SK-N-SH (cell line): Measurements from ENCODE around the gene ITGAV. TPM values are rescaled to one million over a fixed set of nuclear protein-coding genes. Genes with fewer than 3 reads are reported as not detected.

ENCODE experiments used
- CTCF ChIA-PET: fragments of 300-600, 350-600 bp; formaldehyde crosslinking; extraction: SDS; loops from one replicate; lab custom pipeline; 2021; lab: Yijun Ruan, JAX
- POLR2A ChIA-PET: fragments of 350-600 bp; sonication (Branson Sonifier 250); formaldehyde crosslinking; extraction: SDS; loops from one replicate; lab custom pipeline; 2020; ENCODE audit warnings: antibody characterized with exemption, inconsistent platforms; lab: Yijun Ruan, JAX
- DNase-seq: peaks from one replicate; pipeline ENCODE4 v3.0.0; 2012
- H2AFZ ChIP-seq: fragments of 200-600 bp; sonication (generic); 2 replicates; pipeline ENCODE4 v1.8.1; 2016; ENCODE audit warnings: antibody characterized with exemption, mild to moderate bottlenecking, low read depth
- H3F3A ChIP-seq: fragments of 200-600 bp; sonication (generic); replicated peaks from 2 replicates; pipeline ENCODE3; 2016; ENCODE audit warnings: antibody characterized with exemption, mild to moderate bottlenecking; ENCODE audit not compliant: insufficient read depth
- H3K27ac ChIP-seq, 2 experiments: fragments of 200-500 bp in 1 of 2; fragments of 200-600 bp in 1 of 2; sonication (Bioruptor generic) in 1 of 2; sonication (generic), shearing (Covaris generic) in 1 of 2; 2 replicates each; pipeline versions ENCODE4 v1.5.1 to v1.6.1; 2014 to 2016; ENCODE audit warnings: low read depth in 2 of 2, inconsistent platforms in 1 of 2, low read length in 1 of 2, mild to moderate bottlenecking in 1 of 2, mixed read lengths in 1 of 2
- H3K27me3 ChIP-seq: fragments of 200-600 bp; sonication (generic), shearing (Covaris generic); 2 replicates; pipeline ENCODE4 v1.6.1; 2016; ENCODE audit warnings: mixed run types; ENCODE audit not compliant: insufficient read depth
- H3K36me3 ChIP-seq, 2 experiments: fragments of 200-500 bp in 1 of 2; fragments of 200-600 bp in 1 of 2; sonication (Bioruptor generic) in 1 of 2; sonication (generic) in 1 of 2; replicated peaks in 1 of 2; 2 replicates each; pipeline versions ENCODE3 to v1.5.1; 2014 to 2016; ENCODE audit warnings: low read length in 1 of 2, mild to moderate bottlenecking in 1 of 2; ENCODE audit not compliant: insufficient read depth in 2 of 2, control insufficient read depth in 1 of 2
- H3K4me1 ChIP-seq, 2 experiments: fragments of 200-500 bp in 1 of 2; fragments of 200-600 bp in 1 of 2; sonication (Bioruptor generic) in 1 of 2; sonication (generic), shearing (Covaris generic) in 1 of 2; 2 replicates each; pipeline versions ENCODE4 v1.5.1 to v1.6.1; 2014 to 2016; ENCODE audit warnings: low read depth in 1 of 2, low read length in 1 of 2, mixed run types in 1 of 2; ENCODE audit not compliant: insufficient read depth in 2 of 2, control insufficient read depth in 1 of 2
- H3K4me2 ChIP-seq: fragments of 200-600 bp; sonication (generic), shearing (Covaris generic); 2 replicates; pipeline ENCODE4 v1.6.1; 2017; ENCODE audit warnings: mixed run types
- H3K4me3 ChIP-seq, 2 experiments: fragments of 200-500 bp in 1 of 2; fragments of 200-600 bp in 1 of 2; sonication (Bioruptor generic) in 1 of 2; sonication (generic), shearing (Covaris generic) in 1 of 2; 2 replicates each; pipeline versions ENCODE4 v1.5.1 to v1.8.1; 2014 to 2016; ENCODE audit warnings: low read depth in 2 of 2, inconsistent platforms in 1 of 2, low read length in 1 of 2, mild to moderate bottlenecking in 1 of 2, mixed read lengths in 1 of 2, moderate library complexity in 1 of 2
- H3K79me2 ChIP-seq: fragments of 200-600 bp; sonication (generic); 2 replicates; pipeline ENCODE4 v1.8.1; 2017; ENCODE audit warnings: mild to moderate bottlenecking; ENCODE audit not compliant: insufficient read depth
- H3K9ac ChIP-seq: fragments of 200-600 bp; sonication (generic); 2 replicates; pipeline ENCODE4 v1.6.1; 2017; ENCODE audit warnings: mixed run types
- H3K9me2 ChIP-seq: fragments of 200-600 bp; sonication (generic); 2 replicates; pipeline ENCODE4 v1.6.1; 2017; ENCODE audit warnings: mixed run types
- H3K9me3 ChIP-seq: fragments of 200-600 bp; sonication (generic); 2 replicates; pipeline ENCODE4 v1.6.1; 2017; ENCODE audit warnings: mixed run types, mild to moderate bottlenecking, moderate library complexity
- H4K20me1 ChIP-seq: fragments of 200-600 bp; sonication (generic); 2 replicates; pipeline ENCODE4 v1.6.1; 2017; ENCODE audit warnings: mild to moderate bottlenecking, mixed run types; ENCODE audit not compliant: insufficient read depth
- CHD2 ChIP-seq: fragments of 150-350 bp; IDR thresholded peaks from 2 replicates; pipeline ENCODE4 v1.6.1; 2018; ENCODE audit warnings: low read length; ENCODE audit not compliant: partially characterized antibody
- ELF1 ChIP-seq: IDR thresholded peaks from 2 replicates; pipeline ENCODE4 v1.4.0; 2012
- EP300 ChIP-seq, 2 experiments: IDR thresholded peaks; 2 replicates each; pipeline versions ENCODE4 v1.4.0 to v1.6.1; 2012; ENCODE audit warnings: borderline replicate concordance in 1 of 2, low read depth in 1 of 2, low read length in 1 of 2
- FOSL2 ChIP-seq: IDR thresholded peaks from 2 replicates; pipeline ENCODE4 v1.4.0; 2012; ENCODE audit warnings: low read depth, mild to moderate bottlenecking, moderate library complexity, borderline replicate concordance
- FOXM1 ChIP-seq: IDR thresholded peaks from 2 replicates; pipeline ENCODE4 v1.4.0; 2012; ENCODE audit warnings: low read depth, mild to moderate bottlenecking
- MAX ChIP-seq: IDR thresholded peaks from 2 replicates; pipeline ENCODE4 v1.4.0; 2012; ENCODE audit warnings: low read depth
- MEF2A ChIP-seq: IDR thresholded peaks from 2 replicates; pipeline ENCODE4 v1.4.0; 2012; ENCODE audit warnings: low read depth, borderline replicate concordance
- MXI1 ChIP-seq: IDR thresholded peaks from 2 replicates; pipeline ENCODE4 v1.6.1; 2012; ENCODE audit warnings: mild to moderate bottlenecking, low read depth, low read length, improper control_type of control experiment
- PBX3 ChIP-seq: IDR thresholded peaks from 2 replicates; pipeline ENCODE4; 2012
- POLR2AphosphoS5 ChIP-seq: IDR thresholded peaks from 2 replicates; pipeline ENCODE4 v1.6.1; 2012; ENCODE audit warnings: low read depth, low read length
- RCOR1 ChIP-seq: fragments of 150-350 bp; IDR thresholded peaks from 2 replicates; pipeline ENCODE4 v1.6.1; 2017; ENCODE audit warnings: antibody characterized with exemption, low read length
- REST ChIP-seq: IDR thresholded peaks from 2 replicates; pipeline ENCODE4 v1.6.1; 2012; ENCODE audit warnings: mild to moderate bottlenecking, low read depth, low read length, moderate library complexity
- TAF1 ChIP-seq: IDR thresholded peaks from 2 replicates; pipeline ENCODE4 v1.6.1; 2012; ENCODE audit warnings: low read depth, mild to moderate bottlenecking, low read length, moderate library complexity, borderline replicate concordance
- TCF12 ChIP-seq: IDR thresholded peaks from 2 replicates; pipeline ENCODE4 v1.4.0; 2012
- USF1 ChIP-seq: IDR thresholded peaks from 2 replicates; pipeline ENCODE4 v1.4.0; 2012; ENCODE audit warnings: low read depth, borderline replicate concordance
- ZBTB33 ChIP-seq: IDR thresholded peaks from 2 replicates; pipeline ENCODE4 v1.4.0; 2012; ENCODE audit warnings: low read depth, borderline replicate concordance
- WGBS: methylation state at CpG from one replicate; pipeline ENCODE4 v1.1.6; 2017; ENCODE audit warnings: low lambda C conversion rate; 5-methylcytosine and 5-hydroxymethylcytosine counted together
- polyA plus RNA-seq, 3 experiments: library from polyadenylated mRNA; depleted of rRNA; stranded (reverse); fragments of >200 nt; gene quantifications; 2 replicates each; pipeline ENCODE4 v1.2.3, GENCODE V29; 2012

The ITGAV gene
- polyA plus RNA-seq, 1 of the 3 experiments (the other 2 are of a cell fraction) = 24.3 TPM

- no peaks in the 10 kb centered on the region for H3K27me3 ChIP-seq
- H3K4me2 ChIP-seq = no peak overlapping the region
- H3K9me3 ChIP-seq = no peaks in the 10 kb centered on the region
- no peaks in the 10 kb centered on the region for H3K9me2 ChIP-seq
- H3K4me1 ChIP-seq = peaks cover 0 to 2% of the 10 kb centered on the region in 2 experiments; a peak in 1 of 4 replicates
- H3F3A ChIP-seq = peaks cover 14% of the 10 kb centered on the region
- WGBS = 91% methylated on average over 2 of the region's 2 CpGs
- DNase-seq = no peak
- ChIA-PET CTCF (interaction anchor here (6.6 kb wide), 1 partner anchor 142 kb away, joined by 128 read pairs; no protein-coding TSS in a partner anchor), POLR2A (no interaction called here)
- H3K36me3 ChIP-seq = peaks cover 38 to 59% of the 10 kb centered on the region in 2 experiments
- no peak overlapping the region for H3K27ac ChIP-seq
- H2AFZ ChIP-seq = no peak overlapping the region
- TF ChIP-seq MAX (no peak), REST (no peak), FOXM1 (no peak), ZBTB33 (no peak), ELF1 (no peak), TCF12 (no peak), EP300 (IDR thresholded peaks at IDR 0.05; ENCODE audit: borderline replicate concordance in 1 of 2, low read depth in 1 of 2, low read length in 1 of 2) (no peak), POLR2AphosphoS5 (no peak), MEF2A (no peak), MXI1 (no peak), RCOR1 (no peak), USF1 (no peak), TAF1 (no peak), CHD2 (no peak), PBX3 (no peak), FOSL2 (no peak)
- no peaks in the 10 kb centered on the region for H3K79me2 ChIP-seq
- no peak overlapping the region for H3K9ac ChIP-seq
- H3K4me3 ChIP-seq = no peak overlapping the region
- H4K20me1 ChIP-seq = no peaks in the 10 kb centered on the region
Measured at GRCh38 chr2:186645999-186646398, 56.1 kb downstream of the ITGAV start.
